ENCODE data around the gene NUDT6. TPM values are rescaled to one million over a fixed set of nuclear protein-coding genes. Genes with fewer than 3 reads are reported as not detected.

NUDT6 gene
- total RNA-seq, 1 experiment from 2014 or later = 4.0 TPM

GRCh38 chr4:122914292-122914904 lies 8.0 kb downstream of the NUDT6 start:
- Mint-ChIP-seq H3K4me1 (peaks cover 3 to 5% of the 10 kb centered on the region in 2 experiments; a peak in 2 of 4 replicates), H3K27me3 (ENCODE audit: low read depth) (no peaks in the 10 kb centered on the region), H3K4me3 (no peak overlapping the region), H3K9me3 (no peaks in the 10 kb centered on the region), H3K27ac (no peak overlapping the region), H3K36me3 (ENCODE audit: insufficient read depth in 1 of 3, low read depth in 3 of 3) (peaks cover 0 to 7% (median 0%) of the 10 kb centered on the region in 3 experiments; a peak in 2 of 7 replicates)
- H3K9ac ChIP-seq (ENCODE audit: extremely low read depth, insufficient read length, low read length) = no peak overlapping the region
- H2BK12ac ChIP-seq (ENCODE audit: insufficient read length, low read depth, low read length) = no peak overlapping the region
- no peak overlapping the region for H3K4me2 ChIP-seq (ENCODE audit: insufficient read depth, insufficient read length, low read length)
- H2BK120ac ChIP-seq (ENCODE audit: low read depth, low read length, poor library complexity, severe bottlenecking) = no peak overlapping the region
- no peak overlapping the region for H3K23ac ChIP-seq (ENCODE audit: insufficient read length, low read depth, low read length)
- H3K79me2 ChIP-seq (ENCODE audit: insufficient read depth, low read length) = no peaks in the 10 kb centered on the region
- WGBS (ENCODE audit: extremely low coverage, insufficient read length, low lambda C conversion rate) = no CpG with 5 or more reads among the region's 4 CpGs
- no peak overlapping the region for H2BK15ac ChIP-seq (ENCODE audit: low read depth, low read length)
- H3K14ac ChIP-seq (ENCODE audit: insufficient read depth, low read length) = no peak overlapping the region
- H2BK5ac ChIP-seq (ENCODE audit: insufficient read length, low read length) = no peak overlapping the region
- H4K5ac ChIP-seq (ENCODE audit: insufficient read length, low read depth, low read length) = no peak overlapping the region
- H3K27me3 ChIP-seq (ENCODE audit: insufficient read depth, low read length) = no peaks in the 10 kb centered on the region
- no peak for DNase-seq
- no peaks in the 10 kb centered on the region for H3K79me1 ChIP-seq (ENCODE audit: insufficient read depth, low read depth, low read length, poor library complexity, severe bottlenecking)
- no peak overlapping the region for H2AFZ ChIP-seq (ENCODE audit: low read length)
- no peak overlapping the region for H3T11ph ChIP-seq (ENCODE audit: low read length)
- no peaks in the 10 kb centered on the region for H3K4me1 ChIP-seq (ENCODE audit: insufficient read depth, low read length)
- H2BK20ac ChIP-seq (ENCODE audit: low read depth, low read length, poor library complexity, severe bottlenecking) = no peak overlapping the region
- H3K56ac ChIP-seq (ENCODE audit: insufficient read length, low read depth, low read length) = no peak overlapping the region
- H4K91ac ChIP-seq (ENCODE audit: insufficient read length, low read depth, low read length) = no peak overlapping the region
- H4K20me1 ChIP-seq (ENCODE audit: control insufficient read depth, insufficient read depth, insufficient read length) = no peaks in the 10 kb centered on the region
- H3K9me3 ChIP-seq (ENCODE audit: control insufficient read depth, low read depth, low read length) = no peaks in the 10 kb centered on the region
- no peak overlapping the region for H3K27ac ChIP-seq (ENCODE audit: insufficient read length, low read depth, low read length)
- H4K8ac ChIP-seq (replicated peaks; ENCODE audit: insufficient read length, low read depth, low read length) = no peak overlapping the region
- no peaks in the 10 kb centered on the region for H3K23me2 ChIP-seq (ENCODE audit: insufficient read length, low read depth, low read length, poor library complexity, severe bottlenecking)
- no peak for TF ChIP-seq CTCF (conservative IDR thresholded peaks at IDR 0.05)
- no peak overlapping the region for H3K4ac ChIP-seq (ENCODE audit: low read depth, low read length)
- H3K18ac ChIP-seq (ENCODE audit: insufficient read length, low read depth, low read length) = no peak overlapping the region
- H2AK5ac ChIP-seq (ENCODE audit: insufficient read length, low read length) = no peak overlapping the region
